Left hindlimb (tissue), 1 donor: ENCODE measurements around the gene LSM4.

Source experiments
- DNase-seq: peaks from one replicate; pipeline ENCODE4 v3.0.0-alpha.2; 2018

The LSM4 gene

DNA sequence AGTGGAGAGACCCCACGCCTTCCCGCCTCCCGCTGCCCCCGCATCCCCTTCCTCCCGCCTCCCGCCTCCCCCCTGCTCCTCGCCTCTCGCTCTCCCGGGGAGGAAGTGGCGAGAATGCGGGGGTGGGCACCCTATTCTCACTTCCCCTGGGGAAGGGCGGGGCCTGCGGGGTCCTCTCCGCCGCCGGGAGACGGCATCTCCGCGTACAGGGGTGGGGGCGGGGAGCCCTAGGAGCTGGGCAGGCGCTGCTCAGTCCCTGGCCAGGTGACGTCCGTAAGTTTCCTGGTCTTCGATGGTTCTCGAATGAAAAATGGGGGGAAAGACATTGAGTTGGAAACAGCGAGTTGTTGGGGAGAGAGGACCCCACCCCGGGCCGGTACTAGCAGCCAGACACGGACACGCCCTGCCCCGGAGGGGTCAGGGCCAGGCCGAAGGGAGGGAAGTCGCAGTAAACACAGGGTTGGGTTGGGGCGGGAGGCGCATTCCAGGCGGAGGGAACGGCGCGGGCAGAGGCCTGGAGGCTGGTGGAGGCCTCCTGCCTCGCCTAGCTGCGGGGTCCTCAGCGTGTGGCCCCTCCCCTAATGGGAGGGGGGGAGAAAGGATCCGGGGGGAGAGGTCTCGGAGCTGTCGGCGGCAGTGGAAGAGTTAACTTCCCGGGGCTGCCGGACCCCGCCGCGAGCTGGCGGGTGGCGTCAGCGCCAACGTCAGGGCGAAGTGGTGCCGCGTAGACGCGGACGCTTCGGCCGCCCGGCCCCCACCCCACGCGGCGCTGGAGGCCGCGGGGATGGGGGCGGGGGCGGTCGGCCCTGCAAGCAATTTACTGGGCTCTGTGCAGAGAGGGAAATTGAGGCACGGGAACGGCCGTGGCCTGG, 31.1 kb downstream of the LSM4 start:
- DNase-seq = peak; percentile 92

DNA sequence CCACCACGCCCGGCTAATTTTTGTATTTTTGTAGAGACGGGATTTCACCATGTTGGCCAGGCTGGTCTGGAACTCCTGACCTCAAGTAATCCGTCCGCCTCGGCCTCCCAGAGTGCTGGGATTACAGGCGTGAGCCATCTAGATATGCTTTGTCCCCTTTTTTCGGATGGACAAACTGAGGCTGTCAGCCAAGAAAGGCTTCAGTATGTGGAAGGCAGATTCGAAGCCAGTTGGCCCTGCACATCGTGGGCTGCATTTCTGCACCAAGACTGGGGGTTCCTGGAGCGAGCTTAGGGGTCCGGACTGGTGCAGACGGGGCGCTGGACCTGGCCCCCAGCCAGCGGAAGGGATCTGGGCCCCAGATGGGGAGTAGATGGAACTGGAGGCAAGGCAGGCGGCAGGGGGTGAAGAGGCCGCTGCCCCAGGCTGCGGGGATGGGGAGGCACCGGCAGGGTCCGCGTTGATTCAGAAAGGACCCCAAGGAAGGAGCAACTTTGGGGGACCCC, 31.8 kb downstream of the LSM4 start:
- no peak for DNase-seq

- peak; percentile 73 for DNase-seq
These were observed 32.4 kb downstream of the LSM4 start for GRCh38 chr19:18290302-18291018.

DNA sequence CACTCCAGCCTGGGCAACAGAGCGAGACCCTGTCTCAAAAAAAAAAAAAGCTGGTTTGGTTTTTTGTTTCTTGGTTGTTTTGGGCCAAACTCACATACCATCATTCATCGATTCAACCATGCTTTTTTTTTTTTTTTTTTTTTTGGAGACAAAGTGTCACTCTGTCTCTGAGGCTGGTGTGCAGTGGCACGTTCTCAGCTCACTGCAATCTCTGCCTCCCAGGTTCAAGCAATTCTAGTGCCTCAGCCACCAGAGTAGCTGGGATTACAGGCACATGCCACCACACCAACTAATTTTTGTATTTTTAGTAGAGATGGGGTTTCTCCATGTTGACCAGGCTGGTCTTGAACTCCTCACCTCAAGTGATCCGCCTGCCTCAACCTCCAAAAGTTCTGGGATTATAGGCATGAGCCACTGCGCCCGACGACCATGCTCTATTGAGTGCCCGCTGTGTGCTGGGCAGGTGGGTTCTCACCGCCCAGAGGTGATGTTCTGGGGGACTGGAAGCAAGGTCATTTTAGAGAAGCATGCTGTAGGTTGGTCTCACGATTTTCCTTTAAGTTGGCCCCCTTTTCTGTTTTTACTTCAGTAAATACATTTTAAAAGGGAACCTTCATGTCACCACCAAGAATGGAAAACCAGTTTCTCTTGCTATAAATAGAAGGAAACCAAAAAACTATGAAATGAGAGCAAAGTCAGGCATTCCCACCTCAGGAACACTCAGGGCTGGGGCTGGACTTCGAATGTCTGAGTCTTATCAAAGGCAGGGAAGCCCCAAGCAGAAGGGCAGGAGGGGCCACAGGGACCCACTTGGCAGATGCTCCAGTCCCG, 33.2 kb downstream of the LSM4 start:
- no peak for DNase-seq

GRCh38 chr19:18287836-18288772, 34.8 kb downstream of the LSM4 start:
- peak; percentile 63 for DNase-seq

GRCh38 chr19:18286973-18287635, 35.8 kb downstream of the LSM4 start:
- DNase-seq = no peak

GRCh38 chr19:18284712-18285360, 38.0 kb downstream of the LSM4 start:
- no peak for DNase-seq

DNA sequence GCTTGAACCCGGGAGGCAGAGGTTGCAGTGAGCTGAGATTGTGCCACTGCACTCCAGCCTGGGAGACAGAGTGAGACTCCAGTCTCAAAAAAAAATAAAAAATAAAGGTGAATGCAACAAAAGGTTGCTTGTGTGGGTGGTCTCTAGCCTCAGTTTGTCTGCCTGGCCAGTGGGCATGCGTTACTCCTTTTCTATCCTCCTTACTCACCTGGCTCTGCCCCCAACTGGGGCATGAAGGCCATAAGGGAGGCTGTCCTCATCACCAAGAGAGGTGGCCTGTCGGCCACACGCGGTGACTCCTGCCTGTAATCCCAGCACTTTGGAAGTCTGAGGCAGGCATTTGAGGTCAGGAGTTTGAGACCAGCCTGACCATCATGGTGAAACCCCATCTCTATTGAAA, 39.5 kb downstream of the LSM4 start:
- DNase-seq = no peak

DNA sequence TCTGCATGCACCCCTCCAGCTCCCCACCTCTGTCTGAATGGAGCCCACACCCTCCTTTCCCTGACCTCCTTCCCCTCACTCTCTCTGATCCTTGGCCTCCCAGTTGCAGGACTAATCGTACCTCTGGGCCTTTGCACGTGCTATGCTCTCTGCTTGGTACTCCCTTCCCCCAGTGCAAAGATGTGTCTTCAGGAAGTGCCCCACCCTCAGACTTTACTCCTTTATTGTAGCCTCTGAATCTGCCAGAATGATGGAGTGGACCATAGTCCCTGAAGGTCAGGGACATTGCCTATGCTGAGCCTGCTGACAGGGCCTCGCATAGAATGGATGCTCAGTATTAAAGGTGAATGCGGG, 40.1 kb downstream of the LSM4 start:
- no peak for DNase-seq

DNA sequence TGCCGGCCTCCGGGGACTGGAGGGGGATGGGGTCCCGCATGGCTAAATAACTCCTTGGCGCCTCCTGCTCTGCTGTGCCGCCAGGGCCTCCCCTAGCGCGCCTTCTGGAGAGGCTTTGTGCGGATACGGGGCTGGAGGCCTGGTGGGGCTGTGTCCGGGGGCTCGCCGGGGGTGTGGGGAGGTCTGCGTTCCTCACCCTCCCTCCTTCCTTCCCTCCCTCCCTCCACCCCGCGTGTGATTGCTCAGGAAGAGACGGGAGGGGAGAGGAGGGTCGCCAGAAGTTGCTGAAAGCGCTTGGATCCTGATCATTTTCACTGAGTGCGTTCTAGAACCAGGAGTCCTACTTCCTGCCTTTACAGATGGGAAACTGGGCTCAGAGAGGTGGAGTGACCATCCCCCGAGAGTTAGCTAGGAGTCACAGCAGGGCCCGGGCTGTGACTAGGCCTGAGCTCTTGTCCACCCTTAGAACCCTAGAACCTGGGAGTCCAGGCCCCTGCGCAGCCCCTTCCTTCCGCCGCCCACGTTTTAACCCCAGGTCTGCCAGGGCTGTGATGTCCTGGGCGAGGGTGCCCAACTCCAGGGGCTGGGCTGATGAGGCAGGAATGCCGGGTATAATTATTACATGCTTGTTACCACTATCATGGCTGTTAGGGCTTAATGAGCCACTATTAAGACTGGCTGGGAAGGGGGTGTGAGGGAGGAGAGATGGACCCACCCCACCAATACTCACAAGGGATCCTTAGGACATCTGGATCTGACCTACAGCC, 40.7 kb downstream of the LSM4 start:
- no peak for DNase-seq

DNA sequence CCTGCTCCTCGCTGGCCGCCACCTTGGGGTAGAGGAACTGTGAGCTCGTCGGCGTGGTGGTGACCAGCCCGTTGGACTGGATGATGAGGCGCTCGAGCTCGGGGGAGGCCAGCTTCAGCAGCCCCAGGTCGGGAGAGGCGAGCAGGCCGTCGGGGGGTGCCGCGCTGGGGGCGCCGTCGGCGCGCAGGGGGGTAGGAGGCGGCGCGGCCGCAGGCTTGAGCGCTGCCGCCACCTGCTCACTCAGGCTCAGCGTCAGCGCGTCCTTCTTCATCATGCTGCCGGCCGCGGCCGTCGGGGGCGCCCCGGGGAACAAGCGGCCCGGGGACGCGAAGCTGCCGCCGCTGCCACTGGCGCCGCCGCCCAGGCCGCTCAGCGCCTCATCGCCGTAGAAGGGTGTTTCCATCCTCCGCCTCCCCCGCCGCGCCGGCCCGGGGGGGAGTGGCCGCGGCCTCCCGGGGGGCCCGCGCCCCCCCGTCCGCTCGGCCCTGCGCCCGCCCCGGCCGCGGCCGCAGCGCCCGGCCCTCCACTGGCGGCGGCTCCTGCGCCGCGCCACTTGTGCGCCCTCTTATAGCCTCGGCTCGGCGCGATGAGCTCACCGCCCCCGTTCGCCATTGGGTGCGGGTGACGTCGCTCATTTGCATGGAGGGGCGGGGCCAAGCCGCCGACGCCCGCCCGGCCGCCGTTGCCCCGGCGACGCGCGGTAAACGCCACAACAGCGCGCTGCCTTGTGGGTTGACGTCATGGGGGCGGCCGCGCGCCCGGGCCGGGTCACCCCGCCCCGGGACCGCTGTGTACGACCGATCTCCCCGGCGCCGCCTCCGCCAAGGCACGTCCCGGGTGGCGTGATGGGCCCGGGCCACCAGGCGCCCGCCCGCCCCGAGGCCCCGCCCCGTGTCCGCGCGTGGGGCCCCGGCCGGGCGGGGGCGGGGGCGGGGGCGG, 41.5 kb downstream of the LSM4 start, which contains the start of gene JUND:
JUND (minus strand) TSS at position 541 of the 939 bp plus-strand sequence; CDS start at position 403, 138 bp downstream.
- peak; percentile 99 for DNase-seq

GRCh38 chr19:18280247-18281081, 42.4 kb downstream of the LSM4 start:
- DNase-seq = peak; percentile 88

- DNase-seq = peak; percentile 96
These were observed 43.2 kb downstream of the LSM4 start for GRCh38 chr19:18279516-18280246.

GRCh38 chr19:18279266-18279515, 43.7 kb downstream of the LSM4 start:
- DNase-seq = no peak

DNA sequence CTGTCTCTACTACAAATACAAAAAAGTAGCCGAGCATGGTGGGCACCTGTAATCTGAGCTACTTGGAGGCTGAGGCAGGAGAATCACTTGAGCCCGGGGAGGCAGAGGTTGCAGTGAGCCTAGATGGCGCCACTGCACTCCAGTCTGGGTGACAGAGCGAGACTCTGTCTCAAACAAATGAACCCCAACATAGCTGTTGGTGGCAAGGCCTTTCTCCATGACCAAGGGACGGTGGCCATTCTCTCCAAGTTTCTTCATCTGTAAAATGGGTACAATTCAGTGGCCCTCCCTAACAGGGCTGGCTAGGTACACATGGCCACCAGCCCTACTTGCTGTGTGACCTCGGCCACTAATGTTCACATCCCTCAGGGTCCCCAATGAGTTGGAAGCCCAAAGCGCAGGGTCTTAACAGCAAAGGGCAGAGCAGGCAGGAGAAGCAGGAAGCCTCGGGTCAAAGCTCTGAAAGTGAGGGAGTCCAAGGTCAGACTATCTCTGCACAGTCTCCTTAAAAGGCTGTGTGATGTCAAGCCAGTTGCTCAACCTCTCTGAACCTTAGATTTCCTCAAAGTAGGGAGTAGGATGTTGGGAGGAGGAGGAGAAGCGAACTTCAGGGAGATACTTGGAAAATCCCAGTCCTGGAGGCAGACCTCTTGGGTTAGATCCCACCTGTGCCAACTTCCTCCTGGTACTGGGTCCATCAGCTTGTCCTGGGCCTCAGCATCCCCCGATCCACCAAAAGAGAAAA, 44.2 kb downstream of the LSM4 start:
- DNase-seq = no peak

DNA sequence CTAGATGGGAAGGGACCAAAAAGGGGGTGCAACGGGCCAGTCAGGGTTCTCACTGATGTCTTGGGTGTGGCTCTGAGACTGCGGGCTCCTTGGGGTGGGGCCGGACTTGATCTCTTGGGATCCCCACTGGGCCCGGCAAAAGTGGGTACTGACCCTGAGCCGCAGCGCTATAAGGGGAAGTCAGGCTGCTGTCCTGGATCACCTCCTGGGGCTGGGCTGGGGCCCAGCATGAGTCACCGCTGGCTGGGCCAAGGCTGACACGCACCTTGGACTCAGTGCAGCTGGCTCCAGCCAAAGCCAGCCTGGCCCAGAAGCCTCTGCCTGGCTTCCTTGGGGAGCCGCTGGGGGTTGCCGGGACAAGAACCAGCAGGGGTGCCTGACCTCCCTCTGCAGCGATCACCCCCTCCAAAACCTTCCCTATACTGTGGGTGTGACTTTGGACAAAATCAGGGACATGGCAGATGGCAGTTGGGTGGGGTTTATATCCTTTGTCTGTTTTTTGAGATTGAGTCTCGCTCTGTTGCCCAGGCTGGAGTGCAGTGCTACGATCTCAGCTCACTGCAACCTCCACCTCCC, 48.0 kb downstream of the LSM4 start:
- DNase-seq = peak; percentile 90
